EL (cell line): ENCODE measurements around the gene OR2V2.
"Not testable (repeated sequence)": the region's sequence is repeated elsewhere in the genome, so short reads cannot be mapped to it uniquely, and the experiment has no call there.

ENCODE experiments used
- DNase-seq: peaks from one replicate; pipeline ENCODE4 v3.0.0-alpha.2; 2016

OR2V2 gene, protein sequence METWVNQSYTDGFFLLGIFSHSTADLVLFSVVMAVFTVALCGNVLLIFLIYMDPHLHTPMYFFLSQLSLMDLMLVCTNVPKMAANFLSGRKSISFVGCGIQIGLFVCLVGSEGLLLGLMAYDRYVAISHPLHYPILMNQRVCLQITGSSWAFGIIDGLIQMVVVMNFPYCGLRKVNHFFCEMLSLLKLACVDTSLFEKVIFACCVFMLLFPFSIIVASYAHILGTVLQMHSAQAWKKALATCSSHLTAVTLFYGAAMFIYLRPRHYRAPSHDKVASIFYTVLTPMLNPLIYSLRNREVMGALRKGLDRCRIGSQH

DNA sequence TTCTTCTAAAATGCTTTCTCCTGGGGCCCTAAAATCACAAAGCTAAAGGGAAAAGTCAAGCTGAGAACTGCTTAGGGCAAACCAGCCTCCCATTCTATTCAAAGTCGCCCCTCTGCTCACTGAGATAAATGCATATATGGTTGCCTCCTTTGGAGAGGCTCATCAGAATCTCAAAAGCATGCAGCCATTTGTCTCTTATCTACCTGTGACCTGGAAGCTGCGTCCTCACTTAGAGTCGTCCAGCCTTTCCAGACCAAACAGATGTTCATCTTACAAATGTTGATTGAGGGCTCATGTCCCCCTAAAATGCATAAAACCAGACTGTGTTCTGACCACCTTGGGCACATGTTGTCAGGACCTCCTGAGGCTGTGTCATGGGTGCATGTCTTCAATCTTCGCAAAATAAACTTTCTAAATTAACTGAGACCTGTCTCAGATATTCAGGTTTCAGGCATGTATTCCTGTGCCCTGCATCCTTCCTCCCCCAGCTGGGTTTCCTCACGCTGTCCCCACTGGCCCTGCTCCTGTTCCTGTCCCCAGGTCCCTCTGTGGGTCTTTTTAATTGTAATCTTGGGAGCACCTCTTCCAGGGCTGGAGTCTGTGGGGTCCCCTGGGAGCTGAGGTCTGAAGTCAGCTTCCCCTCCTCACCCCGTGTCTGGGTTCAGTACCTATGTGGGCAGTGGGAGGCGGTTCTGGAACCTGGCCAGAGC lies at the start of gene OR2V2:
Gene OR2V2 (plus strand): TSS at position 660 of the 710 bp plus-strand sequence. CDS start 7,357 bp downstream, outside the sequence.
- DNase-seq, result not testable (repeated sequence)

DNA sequence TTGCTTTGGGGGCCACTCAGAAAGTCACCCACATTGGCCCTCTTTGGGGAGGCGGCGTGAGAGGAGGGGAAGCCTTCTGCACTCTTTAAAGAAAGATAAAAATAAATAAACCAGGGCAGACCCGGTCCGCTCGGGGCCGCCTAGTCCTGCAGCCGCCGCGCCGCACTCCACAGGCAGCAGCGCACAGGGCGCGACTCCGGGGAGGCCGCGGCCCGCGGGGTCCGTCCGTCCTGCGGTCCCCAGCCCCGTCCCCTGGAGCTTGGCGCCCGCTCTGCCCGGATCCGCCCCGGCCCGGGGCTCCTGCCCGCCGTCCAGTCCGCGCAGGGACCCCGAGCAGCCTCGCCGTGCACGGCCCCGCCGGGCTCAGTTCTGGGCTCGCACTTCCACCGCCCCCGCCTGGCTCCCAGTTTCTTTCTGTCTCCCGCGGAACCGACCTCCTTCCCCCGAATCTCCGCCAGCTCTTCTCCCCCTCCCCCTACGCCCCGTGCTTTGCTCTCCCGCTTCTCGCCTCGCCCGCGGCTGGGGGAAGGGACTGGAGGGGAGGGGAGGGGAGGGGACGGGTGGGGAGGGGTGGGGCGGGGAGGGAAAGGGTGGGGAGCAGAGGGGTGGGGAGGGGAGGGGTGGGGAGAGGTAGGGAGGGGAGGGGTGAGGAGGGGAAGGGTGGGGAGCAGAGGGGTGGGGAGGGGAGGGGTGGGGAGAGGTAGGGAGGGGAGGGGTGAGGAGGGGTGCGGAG lies 49.5 kb upstream of the OR2V2 start:
- not testable (repeated sequence) for DNase-seq

DNA sequence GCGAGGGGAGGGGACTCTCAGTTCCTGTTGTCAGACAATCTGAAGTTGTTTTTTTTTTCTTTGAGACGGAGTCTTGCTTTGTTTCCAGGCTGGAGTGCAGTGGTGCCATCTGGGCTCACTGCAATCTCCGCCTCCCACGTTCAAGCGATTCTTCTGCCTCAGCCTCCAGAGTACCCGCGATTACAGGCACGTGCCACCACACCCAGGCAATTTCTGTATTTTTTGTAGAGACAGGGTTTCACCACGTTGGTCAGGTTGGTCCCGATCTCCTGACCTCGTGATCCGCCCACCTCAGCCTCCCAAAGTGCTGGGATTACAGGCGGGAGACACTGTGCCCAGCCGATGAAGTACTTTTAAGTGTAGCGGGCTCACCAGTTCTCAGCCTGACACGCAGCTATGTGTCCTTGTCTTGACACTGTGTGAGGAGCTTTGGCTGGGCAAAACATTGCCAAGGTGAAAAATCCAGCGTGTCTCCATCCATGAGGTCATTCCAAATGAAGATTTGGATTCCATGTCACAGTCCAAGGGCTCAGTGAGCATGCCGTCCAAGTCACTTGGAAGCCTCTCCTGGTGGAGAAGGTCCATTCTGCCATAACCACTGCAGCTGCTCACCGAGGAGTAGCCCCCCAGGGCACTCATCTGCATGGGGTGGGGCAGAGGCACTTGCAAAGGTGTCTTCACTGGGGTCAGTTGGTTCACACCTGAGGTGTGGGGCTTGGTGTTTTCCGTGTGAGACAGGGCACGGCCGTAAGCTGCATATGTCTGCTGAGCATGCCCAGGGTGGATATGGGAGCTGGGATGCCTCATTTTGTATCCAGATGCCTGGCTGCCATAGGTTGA lies 48.4 kb upstream of the OR2V2 start:
- DNase-seq, result peak; percentile 16

DNA sequence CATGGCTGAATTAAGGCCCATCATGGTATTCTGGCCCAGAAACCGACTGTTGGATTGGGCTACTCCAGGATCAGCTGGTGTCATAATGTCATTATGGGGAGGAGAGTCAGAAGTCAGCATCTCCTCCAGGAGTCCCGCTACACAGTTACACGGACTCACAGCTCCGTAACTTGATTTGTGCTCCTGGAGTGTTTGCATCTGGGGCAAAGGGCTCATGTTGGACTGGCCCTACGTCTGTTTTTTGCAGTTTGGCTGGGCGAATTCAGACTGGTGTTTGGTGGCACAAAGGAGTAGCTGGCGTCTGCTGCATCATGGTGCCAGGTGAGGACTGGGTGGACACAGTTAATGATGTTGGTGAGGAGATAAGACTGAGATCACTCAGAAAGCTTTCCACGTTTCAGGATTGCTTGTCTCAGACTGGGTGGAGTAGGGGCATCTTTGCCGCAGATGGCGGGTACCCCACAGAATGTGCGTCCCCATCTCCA lies 47.7 kb upstream of the OR2V2 start:
- no peak for DNase-seq

DNA sequence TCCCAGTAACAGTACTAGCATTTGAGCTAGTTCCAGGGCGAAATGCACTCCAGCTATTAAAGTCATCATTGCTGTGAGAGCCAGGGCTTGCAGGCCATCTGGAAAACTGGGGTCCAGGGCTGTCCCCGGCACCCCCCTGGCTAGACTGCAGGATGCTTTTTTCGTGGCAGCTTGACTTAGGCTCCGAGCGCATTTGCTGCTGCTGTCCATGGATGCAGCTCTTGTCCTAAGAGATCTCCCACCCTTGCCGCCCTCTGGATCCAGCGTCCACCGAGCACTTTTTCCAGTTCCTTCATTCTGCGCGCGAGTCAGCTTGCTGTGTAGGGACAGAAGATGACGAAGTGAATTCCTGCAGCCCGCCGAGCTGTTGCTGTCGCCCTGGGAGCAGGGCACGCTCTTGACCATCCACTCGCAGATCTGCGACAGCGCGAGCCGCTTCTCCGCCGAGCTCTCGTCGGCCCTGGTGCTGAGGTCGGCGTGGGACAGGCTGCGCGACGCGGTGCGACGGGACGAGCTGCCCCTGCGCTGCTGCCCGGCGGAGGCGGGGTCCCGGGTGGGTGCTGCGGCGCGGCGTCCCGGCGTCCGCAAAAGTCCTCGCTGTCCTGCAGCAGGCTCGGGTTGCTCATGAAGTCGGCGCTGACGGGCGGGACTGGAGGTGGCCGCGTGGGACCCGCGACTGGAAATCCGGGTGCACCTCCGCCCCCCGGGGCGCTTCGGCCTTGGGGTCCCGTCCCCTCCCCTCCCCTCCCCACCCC lies 47.1 kb upstream of the OR2V2 start:
- DNase-seq, result peak; percentile 39

DNA sequence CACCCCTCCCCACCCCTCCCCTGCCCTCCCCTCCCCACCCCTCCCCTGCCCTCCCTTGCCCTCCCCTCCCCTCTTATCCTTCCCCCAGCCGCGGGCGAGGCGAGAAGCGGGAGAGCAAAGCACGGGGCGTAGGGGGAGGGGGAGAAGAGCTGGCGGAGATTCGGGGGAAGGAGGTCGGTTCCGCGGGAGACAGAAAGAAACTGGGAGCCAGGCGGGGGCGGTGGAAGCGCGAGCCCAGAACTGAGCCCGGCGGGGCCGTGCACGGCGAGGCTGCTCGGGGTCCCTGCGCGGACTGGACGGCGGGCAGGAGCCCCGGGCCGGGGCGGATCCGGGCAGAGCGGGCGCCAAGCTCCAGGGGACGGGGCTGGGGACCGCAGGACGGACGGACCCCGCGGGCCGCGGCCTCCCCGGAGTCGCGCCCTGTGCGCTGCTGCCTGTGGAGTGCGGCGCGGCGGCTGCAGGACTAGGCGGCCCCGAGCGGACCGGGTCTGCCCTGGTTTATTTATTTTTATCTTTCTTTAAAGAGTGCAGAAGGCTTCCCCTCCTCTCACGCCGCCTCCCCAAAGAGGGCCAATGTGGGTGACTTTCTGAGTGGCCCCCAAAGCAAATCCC lies 46.2 kb upstream of the OR2V2 start:
- DNase-seq, result not testable (repeated sequence)

DNA sequence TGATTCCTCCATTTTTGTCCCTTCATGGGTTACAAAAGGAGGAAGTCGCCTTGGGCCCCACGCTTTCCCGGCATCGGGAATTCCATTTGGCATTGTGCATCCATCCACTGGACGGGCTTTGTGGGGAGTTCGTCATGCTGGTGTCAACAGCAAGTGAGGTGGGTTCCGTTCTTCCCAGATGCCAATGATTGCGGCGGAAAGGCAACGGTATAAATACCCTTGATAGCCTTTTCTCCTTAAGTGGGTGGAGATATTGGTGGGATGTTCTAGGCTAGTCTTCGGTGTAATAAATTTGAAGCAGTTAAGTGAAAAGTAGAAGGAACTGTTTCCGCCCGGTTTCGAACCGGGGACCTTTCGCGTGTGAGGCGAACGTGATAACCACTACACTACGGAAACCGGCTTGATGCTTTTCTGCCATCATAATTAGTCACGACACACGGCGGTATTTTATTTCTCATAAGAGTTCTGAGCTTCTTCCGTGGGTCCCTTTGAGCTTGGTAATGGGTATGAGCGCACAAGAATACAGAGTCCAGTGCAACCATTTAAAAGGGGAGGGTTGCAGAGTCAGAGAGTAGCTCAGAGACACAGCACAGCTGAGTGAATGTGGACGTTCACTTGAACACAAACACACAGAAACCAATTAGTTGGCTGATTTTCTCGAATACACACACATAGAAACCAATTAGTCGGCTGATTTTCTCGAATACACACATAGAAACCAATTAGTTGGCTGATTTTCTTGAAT lies 45.3 kb upstream of the OR2V2 start:
- not testable (repeated sequence) for DNase-seq

DNA sequence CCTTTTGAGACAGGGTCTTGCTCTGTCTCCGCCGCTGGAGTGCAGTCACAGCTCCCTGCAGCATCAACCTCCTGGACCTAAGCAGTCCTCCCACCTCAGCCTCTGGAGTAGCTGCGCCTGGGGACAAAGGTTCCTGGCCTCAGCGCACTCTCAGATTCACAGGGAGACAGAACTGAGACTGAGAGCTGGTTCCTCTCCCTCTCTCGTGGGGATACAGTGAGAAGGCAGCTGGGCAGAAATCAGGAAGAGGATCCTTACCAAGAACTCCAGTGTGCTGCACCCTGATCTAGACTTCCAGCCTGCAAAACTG lies 43.2 kb upstream of the OR2V2 start:
- DNase-seq, result not testable (repeated sequence)

DNA sequence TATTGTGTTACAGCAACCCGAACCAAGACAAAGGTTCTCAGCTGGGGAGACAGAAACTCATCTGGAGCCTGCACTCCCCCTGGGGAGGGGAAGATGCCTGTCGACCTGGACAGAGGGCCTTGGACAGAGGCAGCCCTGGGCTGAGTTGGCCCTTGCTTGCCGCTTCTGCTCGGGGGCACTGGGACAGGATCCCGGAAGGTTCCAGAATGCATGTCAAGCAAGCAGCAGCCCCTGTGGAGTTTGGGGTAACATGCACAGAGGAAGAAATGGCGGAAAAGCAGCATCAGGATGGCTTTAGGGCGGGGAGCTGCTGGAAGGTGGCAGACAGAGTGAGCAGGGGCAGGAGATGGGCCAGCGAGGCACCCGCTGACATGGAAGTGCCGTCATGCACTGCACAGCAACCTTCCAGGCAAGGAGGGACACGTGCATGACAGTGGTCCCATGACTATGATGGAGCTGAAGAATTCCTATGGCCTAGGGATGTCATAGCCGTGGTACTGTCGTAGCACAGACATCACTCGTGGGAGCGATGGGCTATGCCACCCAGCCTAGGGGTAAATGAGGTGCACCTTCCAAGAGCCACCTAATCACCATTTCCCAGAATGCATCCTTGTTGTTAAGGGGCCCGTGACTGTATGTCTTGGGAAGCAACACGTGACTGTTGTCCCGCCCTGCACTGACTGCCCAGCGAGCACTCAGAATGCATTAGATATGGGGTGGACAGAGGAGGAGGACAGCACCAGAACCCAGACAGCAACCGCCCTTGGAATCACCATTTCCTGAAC lies 42.6 kb upstream of the OR2V2 start:
- not testable (repeated sequence) for DNase-seq

DNA sequence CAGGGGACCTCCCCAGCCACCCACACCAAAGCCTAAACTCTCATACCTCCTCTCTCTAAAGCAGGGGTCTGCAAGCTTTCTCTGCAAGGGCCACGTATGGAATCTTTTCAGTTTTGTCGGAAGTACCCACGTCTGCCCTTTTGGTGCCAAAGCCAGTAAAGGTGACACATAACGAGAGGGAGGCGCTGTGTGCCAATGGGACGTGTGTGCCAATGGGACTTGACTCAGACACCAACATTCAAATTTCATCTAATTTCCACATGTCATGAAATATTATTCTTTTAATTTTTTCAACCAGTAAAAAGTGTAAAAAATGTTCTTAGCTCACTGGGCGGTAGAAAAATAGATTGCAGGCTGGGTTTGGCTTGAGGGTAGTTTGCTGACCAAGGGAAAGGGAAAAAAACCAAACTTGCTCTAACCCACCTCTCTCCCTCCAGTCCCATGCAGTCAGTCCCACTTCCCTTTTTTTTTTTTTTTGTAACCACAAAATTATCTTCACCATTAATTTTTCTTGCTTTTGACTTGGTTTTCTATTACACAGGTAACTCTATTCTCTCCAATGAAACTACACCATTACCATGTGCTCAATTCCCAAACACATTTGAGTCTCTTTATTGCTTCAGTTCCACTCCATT lies 41.9 kb upstream of the OR2V2 start:
- DNase-seq, result no peak

DNA sequence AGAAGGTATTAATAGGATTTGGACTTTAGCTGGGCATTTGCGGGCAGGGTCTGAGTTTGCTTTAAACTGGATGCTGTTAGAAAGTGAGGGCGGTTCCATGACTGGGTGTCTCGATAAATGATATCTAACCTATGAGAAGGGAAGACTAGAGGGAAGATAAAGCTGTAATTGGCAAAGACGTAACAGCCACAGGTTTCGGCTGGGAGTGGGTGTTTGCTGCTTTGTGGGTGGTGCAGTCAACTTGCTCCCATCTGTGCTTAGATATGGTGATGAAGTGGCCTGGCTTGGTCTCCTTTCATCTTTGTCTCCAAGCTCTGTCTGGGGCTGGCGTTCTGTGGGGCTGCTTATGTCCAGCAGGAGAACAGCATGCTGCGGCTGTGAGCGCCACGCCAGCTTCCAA lies 39.7 kb upstream of the OR2V2 start:
- no peak for DNase-seq

DNA sequence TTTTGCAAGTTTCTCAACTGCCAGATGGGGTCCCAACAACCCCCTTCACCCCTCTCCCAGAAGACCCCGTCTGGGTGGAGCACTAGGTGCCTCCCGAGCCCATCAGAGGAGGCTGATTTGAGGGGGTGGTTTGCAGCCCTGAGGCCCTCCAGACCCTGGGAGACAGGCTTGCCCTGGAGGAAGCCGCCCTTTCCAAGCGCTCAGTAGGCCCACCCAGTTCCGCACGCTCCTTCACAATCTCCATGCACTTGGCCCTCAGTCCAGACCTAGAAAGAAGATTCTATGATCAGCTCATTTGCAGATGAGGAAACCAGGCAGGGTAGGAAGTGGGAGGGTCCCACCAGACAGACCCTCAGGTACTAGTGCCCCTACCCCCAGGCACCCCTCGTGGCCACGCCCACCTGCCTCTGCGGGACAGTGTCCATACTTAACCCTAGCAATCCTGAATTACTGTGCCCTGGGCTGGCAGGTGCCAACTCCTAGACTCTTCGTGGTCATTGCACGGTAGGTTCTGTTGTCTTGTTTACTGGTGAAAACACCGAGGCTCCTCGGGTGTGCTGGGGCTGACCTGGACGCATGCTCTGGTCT lies 38.7 kb upstream of the OR2V2 start:
- no peak for DNase-seq

DNA sequence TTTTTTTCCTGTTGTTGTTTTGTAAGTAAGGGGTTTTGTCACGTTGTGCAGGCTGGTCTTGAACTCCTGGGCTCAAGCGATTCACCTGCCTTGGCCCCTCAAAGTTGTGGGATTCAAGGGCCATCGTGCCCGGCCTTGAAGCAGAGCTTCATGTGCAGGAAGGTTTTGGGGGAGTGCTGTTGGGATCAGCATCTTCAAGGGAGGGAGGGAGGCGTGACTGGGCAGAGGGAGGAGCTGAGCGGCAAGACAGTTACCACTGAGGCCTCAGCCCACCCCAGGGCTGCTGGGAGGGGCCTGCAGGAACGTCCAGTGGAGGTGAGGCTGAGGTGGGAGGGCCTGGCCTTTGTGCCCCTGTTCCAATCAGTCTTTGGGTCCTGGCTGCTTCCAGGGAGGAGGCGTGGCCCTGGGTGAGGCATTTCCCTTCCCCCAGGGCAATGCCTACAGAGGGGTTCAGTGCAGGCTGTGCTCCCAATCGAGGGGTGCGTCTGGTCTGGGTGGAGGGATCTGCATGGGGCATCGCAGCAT lies 37.8 kb upstream of the OR2V2 start:
- no peak for DNase-seq

DNA sequence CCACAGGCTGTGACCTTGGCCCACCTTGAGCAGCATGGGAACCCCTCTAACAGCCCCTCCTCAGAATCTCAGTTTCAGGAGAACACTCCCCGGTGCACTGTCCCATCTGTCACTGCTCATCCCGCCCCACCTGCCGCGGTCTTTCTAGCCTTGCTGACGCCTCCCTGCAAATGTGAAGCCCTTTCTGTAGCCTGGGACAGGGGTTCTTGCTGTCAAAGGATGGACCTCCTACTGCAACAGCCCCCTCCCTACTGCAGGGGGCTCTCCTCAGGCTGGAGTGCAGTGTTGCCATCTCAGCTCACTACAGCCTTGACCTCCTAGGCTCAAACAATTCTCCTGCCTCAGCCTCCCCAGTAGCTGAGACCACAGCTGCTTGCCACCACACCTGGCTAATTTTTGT lies 36.4 kb upstream of the OR2V2 start:
- DNase-seq, result no peak

DNA sequence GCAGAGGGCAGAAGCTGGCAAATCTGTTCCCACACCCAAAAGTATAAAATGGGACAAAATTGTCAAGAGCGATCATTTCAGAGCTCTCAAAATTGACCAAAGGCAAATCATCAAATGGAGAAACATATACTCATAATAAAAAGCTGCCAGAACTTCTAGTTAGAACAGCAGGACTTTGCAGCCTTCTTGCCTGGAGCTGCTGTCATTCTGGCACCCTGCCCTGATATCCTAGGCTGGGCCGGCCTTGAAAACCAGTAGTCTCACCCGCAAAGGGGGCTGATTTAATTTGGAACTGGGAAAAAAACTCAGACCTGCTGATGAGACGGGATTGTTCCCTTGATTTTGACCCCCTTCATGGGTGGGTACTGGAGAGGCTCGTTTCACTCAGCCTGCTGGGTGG lies 34.9 kb upstream of the OR2V2 start:
- DNase-seq, result no peak

DNA sequence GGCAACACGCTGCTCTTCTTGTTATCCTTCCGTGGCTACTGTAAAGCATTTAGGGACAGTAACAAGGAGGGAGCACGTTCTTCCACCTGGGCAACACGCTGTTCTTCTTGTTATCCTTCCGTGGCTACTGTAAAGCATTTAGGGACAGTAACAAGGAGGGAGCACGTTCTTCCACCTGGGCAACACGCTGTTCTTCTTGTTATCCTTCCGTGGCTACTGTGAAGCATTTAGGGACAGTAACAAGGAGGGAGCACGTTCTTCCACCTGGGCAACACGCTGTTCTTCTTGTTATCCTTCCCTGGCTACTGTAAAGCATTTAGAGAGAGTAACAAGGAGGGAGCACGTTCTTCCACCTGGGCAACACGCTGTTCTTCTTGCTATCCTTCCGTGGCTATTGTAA lies 33.8 kb upstream of the OR2V2 start:
- not testable (repeated sequence) for DNase-seq

DNA sequence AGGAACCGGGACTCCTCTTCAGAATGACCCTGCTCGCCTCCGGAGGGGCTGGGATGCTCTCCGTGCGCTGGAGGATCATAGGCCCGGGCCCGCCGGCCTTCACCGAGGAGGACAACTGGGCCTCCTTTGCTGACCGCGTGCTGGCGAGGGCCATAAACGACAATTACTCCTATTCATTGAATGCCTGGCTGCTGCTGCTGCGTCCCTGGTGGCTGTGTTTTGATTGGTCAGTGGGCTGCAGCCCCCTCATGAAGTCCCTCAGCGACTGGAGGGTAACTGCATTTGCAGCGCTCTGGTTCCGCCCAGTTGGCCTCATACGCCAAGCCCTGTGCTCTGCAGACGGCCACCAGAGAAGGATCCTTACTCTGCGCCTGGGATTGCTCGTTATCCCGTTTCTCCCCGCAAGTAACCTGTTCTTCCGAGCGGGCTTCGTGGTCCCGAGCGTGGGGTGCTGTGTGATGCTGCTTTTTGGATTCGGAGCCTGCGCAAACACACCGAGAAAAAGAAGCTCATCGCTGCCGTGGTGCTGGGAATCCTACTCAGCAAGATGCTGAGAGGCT lies 33.0 kb upstream of the OR2V2 start:
- DNase-seq, result no peak
